ENCODE data around the gene CLSTN1. TPM values are rescaled to one million over a fixed set of nuclear protein-coding genes. Genes with fewer than 3 reads are reported as not detected.

Gene CLSTN1
- total and polyA plus RNA-seq, 2 of the 8 experiments (the other 6 are each of a cell fraction or from before 2014, with no cell fraction given), result 34.2 to 97.4 TPM

GRCh38 chr1:9760824-9761223, 62.9 kb downstream of the CLSTN1 start (continued):
- TF ChIP-seq SRF (IDR thresholded peaks at IDR 0.05; ENCODE audit: low read depth, low read length) (no peak), E2F6 (IDR thresholded peaks at IDR 0.05) (no peak), SP4 (IDR thresholded peaks at IDR 0.05; ENCODE audit: low read length) (no peak), BCL11A (IDR thresholded peaks at IDR 0.05; ENCODE audit: low read depth in 2 of 2, low read length in 2 of 2) (no peak)

All from H1 (cell line).